Activated gamma-delta T cell treated with anti-CD3 and anti-CD28 coated beads, Interleukin-2, amount 50 U/mL, for 16 hours (primary cell): ENCODE data around the gene MBP.

Experiments
- DNase-seq: peaks from one replicate; pipeline ENCODE4 v3.0.0-alpha.2; 2020; ENCODE audit warnings: low read depth

MBP gene

DNA sequence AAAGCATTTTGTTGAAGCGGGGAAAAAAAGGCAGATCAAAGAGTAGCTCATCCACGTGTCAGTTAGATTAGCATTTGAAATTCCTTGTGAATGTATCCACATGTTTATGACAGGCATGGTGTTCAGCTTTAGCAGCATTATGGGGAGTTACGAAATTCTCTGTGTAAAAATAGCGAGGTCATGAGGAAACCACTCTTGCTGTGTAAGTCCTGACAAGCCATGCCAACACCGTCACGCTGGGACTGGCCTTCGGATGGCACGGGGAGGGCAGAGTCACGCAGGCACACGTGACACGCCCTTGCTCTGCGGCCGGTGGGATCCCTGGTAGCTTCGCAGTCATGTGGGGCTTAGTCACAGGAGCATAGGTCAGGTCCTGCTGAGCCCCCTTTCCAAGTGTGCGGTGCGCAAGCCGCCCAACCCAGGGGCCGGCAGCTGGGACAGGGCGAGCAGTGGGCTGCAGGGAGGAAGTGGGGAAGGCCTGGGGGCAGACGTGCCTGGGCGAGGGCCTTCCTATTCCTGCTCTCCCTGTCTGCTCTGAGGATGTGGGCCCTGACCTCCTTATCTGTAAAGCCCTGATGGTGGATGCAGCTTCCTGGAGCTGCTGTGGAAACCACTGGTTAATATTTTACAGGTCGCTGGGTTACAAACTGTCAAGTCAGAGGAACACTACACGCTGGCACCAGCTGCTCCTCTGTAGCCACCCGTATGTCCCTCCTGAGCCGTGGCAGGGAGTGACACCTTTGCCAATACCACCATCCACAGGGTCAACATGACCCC lies 18.0 kb downstream of the MBP start:
- DNase-seq: no peak

- no peak for DNase-seq
These were observed 18.5 kb downstream of the MBP start for GRCh38 chr18:77114152-77114414.

- no peak for DNase-seq
These were observed 19.0 kb downstream of the MBP start for GRCh38 chr18:77113361-77114151.

DNA sequence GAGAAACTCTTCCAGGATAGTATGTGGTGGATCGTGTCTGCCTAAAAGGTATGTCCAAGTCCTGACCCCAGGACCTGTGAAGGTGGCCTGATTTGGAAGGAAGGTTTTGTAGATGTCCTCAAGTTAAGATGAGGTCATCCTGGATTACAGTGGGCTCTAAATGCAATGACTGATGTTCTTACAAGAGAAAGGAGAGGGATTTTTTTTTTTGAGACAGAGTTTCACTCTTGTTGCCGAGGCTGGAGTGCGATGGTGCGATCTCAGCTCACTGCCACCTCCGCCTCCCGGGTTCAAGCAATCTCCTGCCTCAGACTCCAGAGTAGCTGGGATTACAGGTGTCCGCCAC lies 19.9 kb downstream of the MBP start:
- DNase-seq: no peak

DNA sequence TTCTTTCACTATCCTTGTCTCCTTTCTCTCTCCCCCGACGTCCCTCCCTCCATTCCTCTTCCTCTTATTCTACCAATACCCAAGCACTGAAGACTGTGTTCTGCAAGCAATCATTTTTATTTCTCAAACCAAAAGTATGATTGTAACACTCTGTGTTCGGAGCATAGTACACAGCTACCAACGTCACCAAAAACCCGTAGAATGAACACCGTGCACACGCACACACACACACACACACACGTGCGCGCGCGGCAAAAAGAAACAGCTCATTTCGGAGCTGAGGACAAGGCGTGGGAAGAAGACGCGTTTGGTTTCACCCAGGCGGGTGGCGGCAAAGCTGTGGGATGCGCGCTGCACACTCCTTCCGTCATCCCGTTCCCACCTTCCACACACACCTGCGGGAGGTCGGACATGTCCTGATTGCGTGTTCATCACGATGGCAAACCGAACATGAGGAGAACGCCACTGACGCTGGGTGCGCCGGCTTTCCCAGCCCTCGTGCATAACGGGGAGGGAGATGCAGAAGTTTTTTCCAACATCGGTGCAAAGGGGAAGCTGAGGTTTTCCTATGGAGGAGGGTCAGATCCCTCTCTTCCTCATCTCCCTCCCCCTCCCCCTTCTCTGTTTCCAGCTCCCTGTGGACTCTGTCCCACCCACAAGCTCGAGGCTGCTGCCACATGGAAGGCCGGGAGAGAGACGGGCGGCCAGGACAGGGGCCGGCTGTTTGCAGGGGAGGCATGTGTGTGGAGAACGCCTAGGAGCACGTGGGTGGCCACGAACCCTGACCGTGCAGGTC lies 20.4 kb downstream of the MBP start:
- no peak for DNase-seq

DNA sequence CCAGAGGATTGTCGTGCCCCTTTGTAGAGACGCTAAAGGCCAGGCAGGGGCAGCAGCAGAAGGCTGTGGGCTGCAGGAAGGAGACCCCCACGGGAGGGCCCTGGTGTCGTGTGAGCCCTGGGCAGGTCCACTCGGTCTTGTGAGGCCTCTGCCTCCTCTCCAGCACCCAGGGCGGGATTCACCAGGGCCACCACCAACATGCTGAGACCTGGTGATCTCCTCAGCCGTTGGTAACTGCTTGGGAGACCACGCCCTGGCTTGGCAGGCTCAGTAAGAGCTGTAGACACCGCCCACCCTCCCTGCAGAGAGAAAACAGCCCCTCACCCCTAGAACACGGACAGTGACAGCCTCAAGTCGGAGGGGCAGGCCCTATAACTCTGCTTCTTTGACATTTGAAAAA lies 21.1 kb downstream of the MBP start:
- DNase-seq: no peak

- DNase-seq: no peak
These were observed 21.6 kb downstream of the MBP start for GRCh38 chr18:77110936-77111335.

GRCh38 chr18:77110400-77110799 lies 22.2 kb downstream of the MBP start:
- no peak for DNase-seq

- no peak for DNase-seq
These were observed 22.9 kb downstream of the MBP start for GRCh38 chr18:77109648-77110019.

DNA sequence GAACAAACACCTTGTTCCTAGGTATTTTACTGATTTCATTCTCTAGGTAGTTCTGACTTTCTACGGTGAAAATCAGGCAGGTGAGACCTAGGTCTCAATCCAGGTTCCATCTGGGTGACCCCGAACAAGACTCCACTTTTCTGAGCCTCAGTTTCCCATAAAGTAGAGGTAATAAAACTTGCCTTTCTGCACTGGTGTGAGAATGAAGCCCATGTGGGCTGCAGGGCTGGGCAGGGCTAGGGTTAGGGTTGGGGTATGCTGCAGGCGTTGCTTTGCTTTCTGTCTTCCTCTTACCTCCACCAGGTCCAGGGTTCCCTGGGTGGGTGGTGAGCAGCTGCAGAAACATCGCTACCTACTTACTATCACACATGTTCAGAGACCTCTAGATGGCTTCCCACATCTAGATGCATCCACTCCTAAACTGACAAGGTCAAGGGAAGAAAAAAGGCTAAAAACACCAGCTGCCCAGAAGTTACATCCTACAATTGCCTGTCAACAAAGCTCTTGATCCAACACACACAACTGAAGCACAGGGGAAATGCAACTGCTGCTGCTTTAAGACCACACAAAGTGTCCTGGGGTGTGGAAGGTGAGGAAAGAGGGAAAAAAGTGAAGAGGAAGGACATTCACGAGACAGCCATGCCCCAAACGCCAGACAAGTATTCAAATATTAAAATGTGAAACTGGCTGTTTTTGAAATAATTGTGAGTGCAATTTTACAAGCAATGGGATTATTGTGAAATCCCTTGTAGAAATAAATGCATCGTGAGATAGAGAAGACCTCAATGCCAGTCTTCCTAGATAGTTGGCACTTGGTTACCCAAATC lies 23.5 kb downstream of the MBP start:
- DNase-seq: no peak

DNA sequence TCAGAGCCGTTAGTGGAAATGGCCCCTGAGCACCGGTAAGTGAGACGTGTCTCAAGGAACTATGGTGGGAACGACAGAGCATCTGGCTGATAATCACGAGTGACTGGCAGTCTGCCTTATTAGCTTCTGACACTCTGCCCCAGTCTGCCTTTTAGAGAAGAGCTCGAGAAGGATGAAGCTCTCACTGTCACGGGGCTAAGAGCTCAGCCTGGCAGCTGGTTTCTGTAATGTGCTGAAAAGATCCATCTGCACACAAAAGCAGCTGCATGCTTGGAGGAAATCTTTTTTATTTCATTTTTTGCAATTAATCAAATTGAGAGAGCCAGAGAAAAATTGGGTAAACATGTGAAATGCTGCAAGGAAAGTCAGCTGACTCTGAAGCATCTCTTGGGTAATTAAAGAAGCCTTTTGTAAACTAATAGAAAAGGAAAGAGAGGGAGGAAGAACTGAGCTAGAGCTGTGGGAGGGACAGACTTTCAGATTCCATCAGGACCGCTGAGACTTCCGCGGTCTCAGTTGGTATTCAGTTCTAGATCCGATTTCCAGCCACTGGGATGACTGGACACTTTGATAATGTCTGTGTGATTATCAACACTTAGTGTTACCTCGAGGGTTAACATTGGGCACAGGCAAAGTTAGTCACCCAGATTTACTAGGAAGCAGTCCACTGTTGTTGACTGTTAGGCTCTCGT lies 24.4 kb downstream of the MBP start:
- DNase-seq: no peak

- no peak for DNase-seq
These were observed 25.3 kb downstream of the MBP start for GRCh38 chr18:77107292-77107691.

DNA sequence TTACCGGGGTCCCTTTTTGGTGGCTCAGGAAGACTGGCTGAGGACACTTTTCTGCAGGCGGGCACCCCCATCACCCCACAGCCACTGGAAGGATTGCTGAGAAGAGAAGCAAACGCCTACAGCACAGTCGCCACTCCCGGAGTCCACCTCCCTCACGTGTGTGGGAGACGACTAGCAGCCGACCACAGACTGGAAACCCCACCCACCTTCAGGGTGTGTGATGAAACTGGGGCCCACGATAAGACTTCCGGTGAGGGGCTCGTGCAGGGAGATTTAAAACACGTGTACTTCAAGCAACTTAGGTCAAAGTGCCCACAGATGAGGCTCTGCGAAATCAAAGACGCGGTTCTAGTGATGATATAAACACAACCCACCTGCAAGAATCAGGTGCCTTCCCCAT lies 26.3 kb downstream of the MBP start:
- peak; percentile 77 for DNase-seq

- no peak for DNase-seq
These were observed 26.9 kb downstream of the MBP start for GRCh38 chr18:77105680-77106079.

DNA sequence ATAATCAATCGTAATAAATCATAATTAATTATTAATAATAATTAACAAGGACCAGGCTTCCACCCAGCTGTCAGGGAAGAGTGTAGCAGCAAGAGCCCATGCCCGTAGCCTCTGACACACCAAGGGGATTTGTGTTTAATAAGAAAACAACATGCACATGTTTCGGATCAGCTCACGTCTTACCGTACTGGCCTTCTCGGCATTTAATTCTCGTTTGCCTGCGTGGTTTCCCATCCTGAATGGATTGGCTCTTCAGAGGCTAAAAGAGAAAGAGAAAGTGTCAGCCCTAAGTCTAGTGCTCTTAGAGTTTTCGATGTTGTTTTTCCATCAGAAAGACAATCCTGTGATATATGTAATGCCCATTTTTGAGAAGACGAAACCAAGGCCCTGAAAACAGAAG lies 27.6 kb downstream of the MBP start:
- DNase-seq: no peak

DNA sequence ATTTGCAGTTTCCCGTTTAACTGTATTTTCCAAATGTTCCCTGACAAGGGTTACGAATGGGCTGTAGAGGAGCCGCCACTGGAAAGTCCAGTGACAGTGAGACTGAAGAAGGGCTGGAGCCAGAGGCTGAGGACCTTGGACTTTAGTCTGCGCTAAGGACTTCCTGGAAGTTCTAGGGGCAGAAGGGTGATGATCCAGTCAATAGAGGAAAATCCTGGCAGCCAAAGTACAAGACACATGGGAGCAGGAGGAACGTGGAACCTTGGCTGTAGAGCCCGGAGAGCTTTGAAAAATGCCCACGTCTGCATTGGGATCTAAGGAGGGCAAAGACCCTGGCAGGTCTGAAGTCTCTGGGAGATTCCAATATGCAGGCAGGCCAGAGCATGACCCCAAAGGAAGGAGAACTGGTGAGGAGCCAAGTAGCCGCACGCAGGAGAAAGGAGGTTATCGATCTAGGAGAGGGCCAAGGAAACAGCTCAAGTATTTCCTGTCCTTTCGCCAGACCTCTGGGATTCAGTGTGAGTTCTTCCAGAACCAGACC lies 28.5 kb downstream of the MBP start:
- DNase-seq: no peak

DNA sequence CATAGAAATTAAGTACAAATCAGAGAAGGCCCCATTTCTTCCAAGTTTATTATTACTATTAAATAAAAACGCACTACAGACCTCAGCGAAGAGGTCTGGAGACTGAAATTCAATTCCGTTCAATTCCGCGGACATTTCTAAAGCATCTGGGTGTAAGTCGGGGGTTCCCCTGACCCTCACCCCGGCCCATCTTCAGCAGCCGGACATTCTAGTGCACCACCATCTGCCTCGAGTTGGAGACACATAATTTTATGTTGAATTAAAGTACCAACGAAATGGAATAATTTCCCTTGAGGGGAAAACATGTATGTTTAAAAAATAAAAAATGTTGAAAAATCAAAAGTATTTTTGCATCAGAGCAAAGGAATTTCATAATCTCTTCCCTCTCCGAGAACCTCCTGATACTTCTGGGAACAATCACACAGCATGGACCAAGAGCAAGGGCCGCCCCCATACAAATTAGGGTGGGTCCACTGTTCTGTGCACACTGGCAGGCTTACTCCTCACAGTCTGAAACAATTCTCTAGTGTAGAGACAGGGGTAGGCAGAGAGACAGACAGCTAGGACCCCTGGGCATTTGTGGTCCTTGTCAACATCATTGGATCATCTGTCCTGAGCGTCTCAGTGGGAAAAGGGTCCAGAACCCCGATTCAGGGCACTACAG lies 29.3 kb downstream of the MBP start:
- no peak for DNase-seq

DNA sequence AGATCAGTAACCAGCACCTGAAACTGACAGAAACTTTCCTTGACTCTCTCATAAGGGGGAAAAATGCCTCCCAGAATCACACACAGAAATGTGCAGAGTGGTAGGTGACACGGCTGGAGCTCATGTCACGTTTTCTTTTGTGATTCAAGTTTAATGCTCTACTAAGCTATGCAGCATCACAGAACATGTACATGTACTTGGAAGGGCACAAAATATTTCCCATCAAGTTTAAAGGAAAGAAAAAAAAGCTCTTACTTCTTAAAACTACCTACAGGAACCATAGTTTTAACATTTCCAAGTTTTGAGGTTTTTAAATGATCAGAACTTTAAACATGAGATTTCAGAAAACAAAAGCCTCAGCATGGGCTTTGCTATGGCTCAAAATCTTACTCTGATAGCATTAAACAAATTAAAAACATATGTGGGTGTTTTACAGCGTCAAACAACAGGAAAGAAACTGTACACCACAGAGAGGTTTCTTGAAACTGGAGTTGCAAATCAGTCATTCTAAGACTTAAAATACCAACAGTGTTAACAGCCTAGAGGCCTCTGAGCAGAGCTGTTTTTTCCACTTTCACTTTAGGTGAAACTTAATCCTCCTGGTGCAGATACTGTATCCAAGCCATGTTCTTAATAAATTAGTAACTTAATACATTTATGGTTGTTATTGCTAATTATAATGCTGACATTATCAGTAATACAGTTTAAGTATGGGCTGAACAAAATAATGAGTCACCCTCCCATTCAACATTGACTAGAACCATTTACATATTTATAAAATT lies 30.1 kb downstream of the MBP start:
- no peak for DNase-seq

- no peak for DNase-seq
These were observed 30.9 kb downstream of the MBP start for GRCh38 chr18:77101410-77102258.
